HG02798 (cell line): Measurements from ENCODE around the gene COBLL1.
"Not testable (repeated sequence)": the region's sequence is repeated elsewhere in the genome, so short reads cannot be mapped to it uniquely, and the experiment has no call there.

Source experiments
- ATAC-seq: cut with Tn5 transposase; IDR thresholded peaks from one replicate; pipeline ENCODE4 v1.9.1; 2021; ENCODE audit warnings: mild to moderate bottlenecking; ENCODE audit not compliant: unreplicated experiment, poor library complexity

The COBLL1 gene

GRCh38 chr2:164719996-164720941 lies 121.4 kb downstream of the COBLL1 start:
- ATAC-seq, result no peak

GRCh38 chr2:164717000-164717803 lies 124.4 kb downstream of the COBLL1 start:
- ATAC-seq, result no peak

GRCh38 chr2:164714471-164714870 lies 127.2 kb downstream of the COBLL1 start:
- no peak for ATAC-seq

GRCh38 chr2:164711766-164712138 lies 129.9 kb downstream of the COBLL1 start:
- ATAC-seq, result no peak

GRCh38 chr2:164710837-164711765 lies 130.5 kb downstream of the COBLL1 start:
- no peak for ATAC-seq

GRCh38 chr2:164710252-164710836 lies 131.3 kb downstream of the COBLL1 start:
- not testable (repeated sequence) for ATAC-seq

- ATAC-seq, result no peak
Measured at GRCh38 chr2:164706522-164706921, 135.1 kb downstream of the COBLL1 start.

GRCh38 chr2:164705412-164706167 lies 136.0 kb downstream of the COBLL1 start:
- no peak for ATAC-seq

- no peak for ATAC-seq
Measured at GRCh38 chr2:164703915-164704706, 137.5 kb downstream of the COBLL1 start.

- ATAC-seq, result no peak
Measured at GRCh38 chr2:164701565-164701964, 140.1 kb downstream of the COBLL1 start.

- ATAC-seq, result no peak
Measured at GRCh38 chr2:164700390-164700789, 141.2 kb downstream of the COBLL1 start.

GRCh38 chr2:164697688-164698461 lies 143.7 kb downstream of the COBLL1 start:
- ATAC-seq, result peak; percentile 50

- ATAC-seq, result no peak
Measured at GRCh38 chr2:164696634-164697033, 145.0 kb downstream of the COBLL1 start.

GRCh38 chr2:164694275-164694695 lies 147.3 kb downstream of the COBLL1 start:
- ATAC-seq, result no peak

GRCh38 chr2:164693834-164694233 lies 147.8 kb downstream of the COBLL1 start:
- no peak for ATAC-seq

- ATAC-seq, result no peak
Measured at GRCh38 chr2:164693390-164693789, 148.2 kb downstream of the COBLL1 start.

- no peak for ATAC-seq
Measured at GRCh38 chr2:164692958-164693357, 148.7 kb downstream of the COBLL1 start.

- no peak for ATAC-seq
Measured at GRCh38 chr2:164692114-164692513, 149.5 kb downstream of the COBLL1 start.
